ENCODE data around the gene SDCCAG8. TPM values are rescaled to one million over a fixed set of nuclear protein-coding genes. Genes with fewer than 3 reads are reported as not detected.

SDCCAG8 gene
- total and polyA plus RNA-seq, 4 donors, result 25.4 to 96.7 (median 48.2) TPM

GRCh38 chr1:243280571-243281129, 24.8 kb downstream of the SDCCAG8 start:
- WGBS, 2 donors, result 63 to 75% methylated on average over 3 of the region's 3 CpGs
- ATAC-seq (ENCODE audit: insufficient read depth, low FRiP score) (no peak), DNase-seq (no peak)
- Histone ChIP-seq H3K27ac (ENCODE audit: low read depth in 1 of 2, low read length in 1 of 2) (no peak overlapping the region), H3K9ac (ENCODE audit: insufficient read depth in 1 of 2, low read length in 2 of 2) (no peak overlapping the region), H3K9me3 (ENCODE audit: control insufficient read depth in 4 of 4, insufficient read depth in 3 of 4, low read length in 3 of 4) (peaks cover 0 to 5% (median under 1%) of the 10 kb centered on the region in 4 donors), H3K36me3 (ENCODE audit: control insufficient read depth in 4 of 4, insufficient read depth in 4 of 4, low read length in 4 of 4) (peaks cover 2 to 26% (median 11%) of the 10 kb centered on the region in 4 donors), H3K27me3 (ENCODE audit: control insufficient read depth in 3 of 3, insufficient read depth in 3 of 3, low read length in 2 of 3) (no peaks in the 10 kb centered on the region), H3K4me1 (ENCODE audit: control insufficient read depth in 5 of 5, insufficient read depth in 5 of 5, low read length in 5 of 5) (peaks cover 0 to 2% (median 0%) of the 10 kb centered on the region in 5 donors), H3K4me3 (no peak overlapping the region)
- TF ChIP-seq, protein P1, sequence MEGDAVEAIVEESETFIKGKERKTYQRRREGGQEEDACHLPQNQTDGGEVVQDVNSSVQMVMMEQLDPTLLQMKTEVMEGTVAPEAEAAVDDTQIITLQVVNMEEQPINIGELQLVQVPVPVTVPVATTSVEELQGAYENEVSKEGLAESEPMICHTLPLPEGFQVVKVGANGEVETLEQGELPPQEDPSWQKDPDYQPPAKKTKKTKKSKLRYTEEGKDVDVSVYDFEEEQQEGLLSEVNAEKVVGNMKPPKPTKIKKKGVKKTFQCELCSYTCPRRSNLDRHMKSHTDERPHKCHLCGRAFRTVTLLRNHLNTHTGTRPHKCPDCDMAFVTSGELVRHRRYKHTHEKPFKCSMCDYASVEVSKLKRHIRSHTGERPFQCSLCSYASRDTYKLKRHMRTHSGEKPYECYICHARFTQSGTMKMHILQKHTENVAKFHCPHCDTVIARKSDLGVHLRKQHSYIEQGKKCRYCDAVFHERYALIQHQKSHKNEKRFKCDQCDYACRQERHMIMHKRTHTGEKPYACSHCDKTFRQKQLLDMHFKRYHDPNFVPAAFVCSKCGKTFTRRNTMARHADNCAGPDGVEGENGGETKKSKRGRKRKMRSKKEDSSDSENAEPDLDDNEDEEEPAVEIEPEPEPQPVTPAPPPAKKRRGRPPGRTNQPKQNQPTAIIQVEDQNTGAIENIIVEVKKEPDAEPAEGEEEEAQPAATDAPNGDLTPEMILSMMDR (IDR thresholded peaks at IDR 0.05; ENCODE audit: control extremely low read depth, extremely low read depth), result no peak

DNA sequence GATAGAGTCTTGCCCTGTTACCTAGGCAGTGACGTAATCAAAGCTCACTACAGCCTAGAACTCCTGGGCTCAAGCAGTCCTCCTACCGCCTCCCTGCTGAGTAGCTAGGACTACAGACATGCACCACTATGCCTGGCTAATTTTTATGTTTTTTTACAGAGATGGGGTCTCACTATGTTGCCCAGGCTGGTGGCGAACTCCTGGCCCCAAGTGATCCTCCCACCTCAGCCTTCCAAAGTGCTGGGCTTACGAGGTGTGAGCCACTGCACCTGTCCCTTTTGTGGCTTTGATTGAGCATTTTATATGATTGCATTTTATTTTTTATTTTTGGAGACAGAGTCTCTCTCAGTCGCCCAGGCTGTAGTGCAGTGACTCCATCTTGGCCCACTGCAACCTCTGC, 25.8 kb downstream of the SDCCAG8 start:
- peaks cover 0 to 22% (median 7%) of the 10 kb centered on the region in 4 donors for H3K36me3 ChIP-seq (ENCODE audit: control insufficient read depth in 4 of 4, insufficient read depth in 4 of 4, low read length in 4 of 4)
- WGBS, 2 donors, result 97 to 99% methylated on average over 5 of the region's 5 CpGs
- no peak overlapping the region for H3K27ac ChIP-seq (ENCODE audit: low read depth in 1 of 2, low read length in 1 of 2)
- DNase-seq (no peak), ATAC-seq (ENCODE audit: insufficient read depth, low FRiP score) (no peak)
- peaks cover 0 to 12% (median 0%) of the 10 kb centered on the region in 5 donors for H3K4me1 ChIP-seq (ENCODE audit: control insufficient read depth in 5 of 5, insufficient read depth in 5 of 5, low read length in 5 of 5)
- H3K27me3 ChIP-seq (ENCODE audit: control insufficient read depth in 3 of 3, insufficient read depth in 3 of 3, low read length in 2 of 3), result no peaks in the 10 kb centered on the region
- TF ChIP-seq, protein P1 (IDR thresholded peaks at IDR 0.05; ENCODE audit: control extremely low read depth, extremely low read depth), result no peak
- H3K9me3 ChIP-seq (ENCODE audit: control insufficient read depth in 4 of 4, insufficient read depth in 3 of 4, low read length in 3 of 4), result peaks cover 0 to 5% (median under 1%) of the 10 kb centered on the region in 4 donors
- H3K9ac ChIP-seq (ENCODE audit: insufficient read depth in 1 of 2, low read length in 2 of 2), result no peak overlapping the region
- no peak overlapping the region for H3K4me3 ChIP-seq

DNA sequence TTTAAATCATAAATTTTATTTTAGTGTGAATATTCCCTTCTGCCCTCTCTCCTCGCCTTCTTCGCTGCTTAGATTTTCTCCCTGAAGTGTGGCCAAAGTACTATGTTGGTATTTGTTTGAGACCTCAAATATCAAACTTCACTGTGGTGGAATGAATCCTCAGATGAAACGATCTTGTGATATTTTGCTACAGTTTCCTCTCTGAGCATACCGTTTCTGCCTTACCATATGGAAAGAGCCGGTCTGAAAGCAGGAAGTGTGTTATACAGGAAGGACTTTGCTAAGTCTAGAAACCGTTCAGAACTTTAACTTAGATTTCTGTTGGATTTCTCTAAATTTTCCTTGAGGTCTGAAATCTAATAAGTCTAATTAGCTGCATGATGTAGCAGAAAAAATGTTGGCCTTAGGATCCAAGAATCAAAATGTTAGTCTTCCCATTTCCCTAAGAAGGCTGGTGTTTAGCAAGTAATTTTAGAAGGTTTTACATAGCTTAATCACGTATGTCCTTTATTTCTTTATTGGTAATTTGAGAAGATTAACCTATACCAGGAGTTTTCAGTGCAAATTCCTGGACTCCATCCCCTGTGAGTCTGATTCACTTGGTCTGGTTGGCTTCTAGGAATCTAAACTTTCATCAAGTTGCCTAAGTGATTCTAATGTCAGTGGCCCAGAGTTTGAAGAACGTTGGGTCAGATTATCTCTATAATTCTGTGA, 30.7 kb downstream of the SDCCAG8 start:
- peak in 2 of 3 donors; percentile 25 to 26 for DNase-seq
- Histone ChIP-seq H3K9me3 (ENCODE audit: control insufficient read depth in 4 of 4, insufficient read depth in 3 of 4, low read length in 3 of 4) (no peaks in the 10 kb centered on the region), H3K4me1 (ENCODE audit: control insufficient read depth in 5 of 5, insufficient read depth in 5 of 5, low read length in 5 of 5) (peaks cover 0 to 22% (median 0%) of the 10 kb centered on the region in 5 donors), H3K9ac (ENCODE audit: insufficient read depth in 1 of 2, low read length in 2 of 2) (peak overlapping the region in 1 of 2 donors; percentile 8), H3K36me3 (ENCODE audit: control insufficient read depth in 4 of 4, insufficient read depth in 4 of 4, low read length in 4 of 4) (peaks cover 0 to 21% (median 10%) of the 10 kb centered on the region in 4 donors), H3K27me3 (ENCODE audit: control insufficient read depth in 3 of 3, insufficient read depth in 3 of 3, low read length in 2 of 3) (no peaks in the 10 kb centered on the region), H3K27ac (ENCODE audit: low read depth in 1 of 2, low read length in 1 of 2) (peak overlapping the region in 1 of 2 donors; percentile 53), H3K4me3 (no peak overlapping the region)
- 43 to 50% methylated on average over 8 of the region's 8 CpGs for whole genome bisulfite sequencing, 2 donors
- ATAC-seq (ENCODE audit: insufficient read depth, low FRiP score), result no peak
- TF ChIP-seq, protein P1 (IDR thresholded peaks at IDR 0.05; ENCODE audit: control extremely low read depth, extremely low read depth), result no peak
